Lower leg skin (tissue), 4 donors: ENCODE data around the gene ELL3. TPM values are rescaled to one million over a fixed set of nuclear protein-coding genes. Genes with fewer than 3 reads are reported as not detected.

Experiments
- DNase-seq, 2 donors: peaks; one replicate each; pipeline ENCODE4 v3.0.0-alpha.2; 2019; ENCODE audit warnings: low spot score in 2 of 2
- H3K4me3 ChIP-seq: fragments of 200-600 bp; sonication (generic); 2 replicates; pipeline ENCODE4 v1.5.1; 2017; ENCODE audit warnings: mild to moderate bottlenecking, low read depth; ENCODE audit not compliant: poor library complexity, severe bottlenecking
- POLR2A ChIP-seq, 2 donors: fragments of 450-650 bp; IDR thresholded peaks; one replicate each; pipeline ENCODE4 v1.6.1; 2016 to 2017; ENCODE audit warnings: antibody characterized with exemption in 2 of 2, mild to moderate bottlenecking in 1 of 2, moderate library complexity in 1 of 2
- WGBS, 2 donors: methylation state at CpG; one replicate each; pipeline ENCODE4 v1.1.5; 2018; 5-methylcytosine and 5-hydroxymethylcytosine counted together
- intact Hi-C: fragments of 100-400 bp; cut with DNase I; formaldehyde crosslinking; loops from one replicate; pipeline ENCODE4 v1.15.0; 2023; ENCODE audit warnings: low total_unique reads
- microRNA counts, 2 donors: library from miRNA; unstranded; fragments of <30 nt; microRNA quantifications; one replicate each; lab custom pipeline; 2016
- microRNA-seq, 2 donors: library from miRNA; unstranded; fragments of <30 nt; microRNA quantifications; one replicate each; pipeline ENCODE4, GENCODE V29; 2016; ENCODE audit warnings: borderline replicate concordance in 2 of 2, borderline number of aligned reads in 1 of 2
- total RNA-seq, 4 donors: library from RNA; depleted of rRNA; stranded (reverse); fragments of >200 nt; gene quantifications; one replicate each; pipeline ENCODE4 v1.1.0, GENCODE V29; 2016
- TF ChIP-seq, protein P1 (sequence below), 3 donors: fragments of 450-650 bp; IDR thresholded peaks; one replicate each; pipeline ENCODE4 v1.5.1; 2016; ENCODE audit warnings: antibody characterized with exemption in 3 of 3, mild to moderate bottlenecking in 3 of 3, moderate library complexity in 2 of 3

The ELL3 gene
- total RNA-seq, 4 donors from 2014 or later: 55.4 to 68.7 (median 59.1) TPM

DNA sequence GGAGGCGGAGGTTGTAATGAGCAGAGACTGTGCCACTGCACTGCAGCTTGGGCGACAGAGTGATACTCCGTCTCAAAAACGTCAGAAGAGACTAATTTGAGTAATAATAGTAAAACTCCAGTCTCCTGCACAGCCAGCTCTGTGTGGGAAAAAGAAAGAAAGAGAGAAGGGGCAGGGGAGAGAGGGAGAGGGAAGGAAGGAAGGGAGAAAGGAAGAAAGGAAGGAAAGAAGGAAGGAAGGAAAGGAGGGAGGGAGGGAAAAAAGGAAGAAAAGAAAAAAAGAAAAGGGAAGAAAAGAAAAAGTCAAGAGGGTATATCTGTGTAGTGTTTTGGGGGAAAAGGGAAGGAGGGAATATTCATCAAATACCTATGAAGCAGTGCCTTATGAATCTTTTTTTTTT lies 53.6 kb downstream of the ELL3 start:
- intact Hi-C loops: no loop called here
- no peak overlapping the region for H3K4me3 ChIP-seq
- TF ChIP-seq POLR2A (IDR thresholded peaks at IDR 0.05): no peak
- TF ChIP-seq, protein P1, sequence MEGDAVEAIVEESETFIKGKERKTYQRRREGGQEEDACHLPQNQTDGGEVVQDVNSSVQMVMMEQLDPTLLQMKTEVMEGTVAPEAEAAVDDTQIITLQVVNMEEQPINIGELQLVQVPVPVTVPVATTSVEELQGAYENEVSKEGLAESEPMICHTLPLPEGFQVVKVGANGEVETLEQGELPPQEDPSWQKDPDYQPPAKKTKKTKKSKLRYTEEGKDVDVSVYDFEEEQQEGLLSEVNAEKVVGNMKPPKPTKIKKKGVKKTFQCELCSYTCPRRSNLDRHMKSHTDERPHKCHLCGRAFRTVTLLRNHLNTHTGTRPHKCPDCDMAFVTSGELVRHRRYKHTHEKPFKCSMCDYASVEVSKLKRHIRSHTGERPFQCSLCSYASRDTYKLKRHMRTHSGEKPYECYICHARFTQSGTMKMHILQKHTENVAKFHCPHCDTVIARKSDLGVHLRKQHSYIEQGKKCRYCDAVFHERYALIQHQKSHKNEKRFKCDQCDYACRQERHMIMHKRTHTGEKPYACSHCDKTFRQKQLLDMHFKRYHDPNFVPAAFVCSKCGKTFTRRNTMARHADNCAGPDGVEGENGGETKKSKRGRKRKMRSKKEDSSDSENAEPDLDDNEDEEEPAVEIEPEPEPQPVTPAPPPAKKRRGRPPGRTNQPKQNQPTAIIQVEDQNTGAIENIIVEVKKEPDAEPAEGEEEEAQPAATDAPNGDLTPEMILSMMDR (IDR thresholded peaks at IDR 0.05): no peak
- WGBS, 2 donors: 76 to 80% methylated on average over 4 of the region's 4 CpGs
- no peak for DNase-seq

MicroRNA genes within 50 kb of the gene (microRNA counts, 767-probe panel; counts per million panel counts)
- microRNA hsa-miR-1282 (lab: Ali Mortazavi, UCI): 0 to 358 counts per million in 2 donors

Small RNA genes lying within 50 kb of the gene (microRNA-seq; reads per million reads assigned to microRNA genes)
- 0 reads per million in 2 donors for gene MIR1282

Other genes with a start within 250 kb of the ELL3 start
- 100 to 1,000 TPM in 1 of 4 donors, 10 to 100 TPM in 3; 15.8 to 115 (median 20.3) TPM for gene PPIP5K1, start 186.8 kb downstream of the ELL3 start, total RNA-seq
- gene CKMT1B, start 182.9 kb downstream of the ELL3 start, total RNA-seq: 10 to 100 TPM; 21.0 to 42.7 (median 30.7) TPM
- under 1 TPM in 3 of 4 donors, not detected in 1; 0.23 to 0.69 (median 0.38) TPM for gene STRC, start 158.2 kb downstream of the ELL3 start, total RNA-seq
- gene CATSPER2, start 128.1 kb downstream of the ELL3 start, total RNA-seq: 1 to 10 TPM in 3 of 4 donors, under 1 TPM in 1; 0.71 to 3.5 (median 1.6) TPM
- 10 to 100 TPM; 22.2 to 36.8 (median 34.7) TPM for gene CKMT1A, start 83.1 kb downstream of the ELL3 start, total RNA-seq
- 100 to 1,000 TPM in 2 of 4 donors, 10 to 100 TPM in 2; 68.0 to 107 (median 96.3) TPM for gene PDIA3, start 30.5 kb downstream of the ELL3 start, total RNA-seq
- gene SERF2, start 15.4 kb upstream of the ELL3 start, total RNA-seq: 100 to 1,000 TPM; 486 to 741 (median 626) TPM
- gene SERINC4, start 23.3 kb upstream of the ELL3 start, total RNA-seq: not detected
- 10 to 100 TPM in 2 of 4 donors, 1 to 10 TPM in 2; 4.3 to 17.4 (median 12.4) TPM for gene HYPK, start 23.6 kb upstream of the ELL3 start, total RNA-seq
- gene MFAP1, start 47.7 kb upstream of the ELL3 start, total RNA-seq: 10 to 100 TPM; 14.5 to 23.5 (median 17.3) TPM
- gene WDR76, start 50.0 kb upstream of the ELL3 start, total RNA-seq: 1 to 10 TPM; 3.4 to 7.6 (median 7.1) TPM